Endothelial cell of umbilical vein (primary cell): ENCODE data around the gene RNASE13. TPM values are rescaled to one million over a fixed set of nuclear protein-coding genes. Genes with fewer than 3 reads are reported as not detected.

Experiments
- BruUV-seq: library from RNA; stranded (reverse); fragments of 400-500 nt; replicated peaks from 2 replicates; lab custom pipeline; 2021; lab: Mats Ljungman, UMichigan
- CTCF ChIA-PET: fragments of 300-600, 350-600 bp; sonication (Branson Sonifier 250); formaldehyde crosslinking; loops from one replicate; lab custom pipeline; 2021; ENCODE audit warnings: antibody characterized with exemption, inconsistent platforms; lab: Charles Lee
- POLR2A ChIA-PET: fragments of 300-600, 350-600 bp; sonication (Branson Sonifier 250); formaldehyde crosslinking; loops from one replicate; lab custom pipeline; 2021; ENCODE audit warnings: antibody characterized with exemption, inconsistent platforms; lab: Charles Lee
- DNase-seq: peaks from one replicate; pipeline ENCODE4 v3.0.0-alpha.2; 2011; ENCODE audit warnings: low read depth, low spot score
- FAIRE-seq: peaks from 2 replicates; lab custom pipeline; 2011; peaks lifted over from hg19 to GRCh38; lab: Jason Lieb, UNC
- H2AFZ ChIP-seq: 2 replicates; pipeline ENCODE4 v1.6.0; 2012; ENCODE audit warnings: low read depth, low read length, control low read depth, inconsistent platforms
- H3K27ac ChIP-seq: 2 replicates; pipeline ENCODE4 v1.5.1; 2011; ENCODE audit warnings: low read depth, mild to moderate bottlenecking, control low read depth, low read length, moderate library complexity; ENCODE audit not compliant: insufficient read depth
- H3K27me3 ChIP-seq, 2 experiments: 2 replicates each; pipeline versions ENCODE4 v1.6.0 to v1.6.1; 2011; ENCODE audit warnings: low read length in 2 of 2, mixed read lengths in 1 of 2; ENCODE audit not compliant: control insufficient read depth in 2 of 2, insufficient read depth in 2 of 2
- H3K36me3 ChIP-seq, 2 experiments: 2 replicates in 1 of 2; 3 replicates in 1 of 2; pipeline ENCODE4 v1.5.1; 2011; ENCODE audit warnings: low read length in 2 of 2, mild to moderate bottlenecking in 1 of 2, moderate library complexity in 1 of 2; ENCODE audit not compliant: control insufficient read depth in 2 of 2, insufficient read depth in 2 of 2; ENCODE audit errors: extremely low read depth in 1 of 2
- H3K4me1 ChIP-seq: 3 replicates; pipeline ENCODE4 v1.5.1; 2011; ENCODE audit warnings: mild to moderate bottlenecking, low read length; ENCODE audit not compliant: control insufficient read depth, insufficient read depth; ENCODE audit errors: extremely low read depth
- H3K4me2 ChIP-seq: 2 replicates; pipeline ENCODE4 v1.6.1; 2011; ENCODE audit warnings: low read length, control low read depth, mixed read lengths; ENCODE audit not compliant: insufficient read depth
- H3K4me3 ChIP-seq, 3 experiments: fragments of 200-600 bp in 1 of 3; sonication (generic), shearing (Covaris generic) in 1 of 3; replicated peaks in 1 of 3; 2 replicates each; pipeline ENCODE4 v1.5.1; 2011 to 2016; ENCODE audit warnings: control low read depth in 3 of 3, low read length in 3 of 3, mild to moderate bottlenecking in 2 of 3, inconsistent platforms in 1 of 3, low read depth in 1 of 3, moderate library complexity in 1 of 3; ENCODE audit not compliant: insufficient read depth in 1 of 3
- H3K79me2 ChIP-seq: 2 replicates; pipeline ENCODE4 v1.6.0; 2012; ENCODE audit warnings: low read length, inconsistent platforms; ENCODE audit not compliant: control insufficient read depth, insufficient read depth
- H3K9ac ChIP-seq: replicated peaks from 2 replicates; pipeline ENCODE3; 2011; ENCODE audit warnings: low read length, control low read depth; ENCODE audit not compliant: insufficient read depth; ENCODE audit errors: extremely low read depth
- H3K9me1 ChIP-seq: replicated peaks from 3 replicates; pipeline ENCODE4 v1.6.0; 2011; ENCODE audit warnings: mild to moderate bottlenecking, low read length; ENCODE audit not compliant: control insufficient read depth, insufficient read depth; ENCODE audit errors: extremely low read depth
- H3K9me3 ChIP-seq: replicated peaks from 2 replicates; pipeline ENCODE4 v1.5.1; 2012; ENCODE audit warnings: low read length, inconsistent platforms; ENCODE audit not compliant: control insufficient read depth, insufficient read depth
- H4K20me1 ChIP-seq: replicated peaks from 2 replicates; pipeline ENCODE3; 2011; ENCODE audit warnings: mild to moderate bottlenecking, low read length; ENCODE audit not compliant: control insufficient read depth, insufficient read depth; ENCODE audit errors: extremely low read depth
- CTCF ChIP-seq, 2 donors: IDR thresholded peaks; 1 replicate in 1 of 2; 2 replicates in 1 of 2; pipeline ENCODE4 v1.5.1; 2011; ENCODE audit warnings: low read length in 2 of 2, mild to moderate bottlenecking in 2 of 2, moderate library complexity in 2 of 2, control low read depth in 1 of 2, inconsistent platforms in 1 of 2, low read depth in 1 of 2; ENCODE audit not compliant: insufficient read depth in 1 of 2; ENCODE audit errors: extremely low read depth in 1 of 2
- EZH2 ChIP-seq: IDR thresholded peaks from 2 replicates; pipeline ENCODE4 v1.6.1; 2012; ENCODE audit warnings: borderline replicate concordance, low read depth, mild to moderate bottlenecking, moderate library complexity, low read length, inconsistent platforms; ENCODE audit not compliant: severe bottlenecking
- FOS ChIP-seq: IDR thresholded peaks from 2 replicates; pipeline ENCODE4 v1.6.1; 2011; ENCODE audit warnings: mild to moderate bottlenecking, low read length, moderate library complexity, borderline replicate concordance; ENCODE audit not compliant: insufficient read depth
- GATA2 ChIP-seq: IDR thresholded peaks from 2 replicates; pipeline ENCODE4 v1.7.0; 2011; ENCODE audit warnings: low read depth, mild to moderate bottlenecking, moderate library complexity, mixed read lengths, low read length; ENCODE audit not compliant: insufficient read length, insufficient read depth
- JUN ChIP-seq: IDR thresholded peaks from 2 replicates; pipeline ENCODE4 v1.6.1; 2011; ENCODE audit warnings: borderline replicate concordance, low read depth; ENCODE audit not compliant: insufficient read length, insufficient read depth
- MAX ChIP-seq: IDR thresholded peaks from 2 replicates; pipeline ENCODE4 v1.6.1; 2011; ENCODE audit not compliant: insufficient read depth, insufficient read length
- MYC ChIP-seq: IDR thresholded peaks from one replicate; pipeline ENCODE4 v1.6.1; 2011; ENCODE audit warnings: mild to moderate bottlenecking, low read depth, low read length
- POLR2A ChIP-seq: IDR thresholded peaks from 2 replicates; pipeline ENCODE4 v1.6.1; 2012; ENCODE audit warnings: low read depth, mild to moderate bottlenecking, control low read depth, low read length
- POLR2AphosphoS5 ChIP-seq: IDR thresholded peaks from 2 replicates; pipeline ENCODE4 v1.6.1; 2012; ENCODE audit warnings: low read depth, mild to moderate bottlenecking, control low read depth, low read length, moderate library complexity; ENCODE audit not compliant: insufficient read depth
- dilution Hi-C: fragments of 300-500 bp; cut with MboI; formaldehyde crosslinking; loops from one replicate; pipeline ENCODE4 v1.15.0; 2019; ENCODE audit warnings: low sequenced_read_pairs; ENCODE audit not compliant: extremely low pct_ligation_motif_present
- intact Hi-C: fragments of 100-400 bp; cut with micrococcal nuclease; formaldehyde crosslinking; loops from one replicate; pipeline ENCODE4 v1.10.0; 2022
- polyA plus RNA-seq, 4 experiments: library from polyadenylated mRNA; depleted of rRNA in 3 of 4; stranded (reverse) in 3 of 4; unstranded in 1 of 4; fragments of >200 nt; gene quantifications; 2 replicates each; pipeline versions ENCODE4 v1.2.1 to v1.2.3, GENCODE V29; 2011 to 2012; ENCODE audit warnings: missing spikeins in 1 of 4
- total RNA-seq: library from RNA; stranded (reverse); gene quantifications from 2 replicates; pipeline ENCODE4 v1.2.3, GENCODE V29; 2021

Gene RNASE13
- total and polyA plus RNA-seq, 2 donors (not counting 3 experiments of a cell fraction or from before 2014, with no cell fraction given) = not detected

GRCh38 chr14:21026988-21027315, 7.7 kb downstream of the RNASE13 start:
- FAIRE-seq (no peak), DNase-seq (no peak)
- H3K9me1 ChIP-seq = no peaks in the 10 kb centered on the region
- no peaks in the 10 kb centered on the region for H3K4me1 ChIP-seq
- no peaks in the 10 kb centered on the region for H3K36me3 ChIP-seq
- TF ChIP-seq MYC = no peak
- no peak for TF ChIP-seq JUN
- TF ChIP-seq POLR2AphosphoS5 = no peak
- TF ChIP-seq CTCF (IDR thresholded peaks at IDR 0.05; ENCODE audit: extremely low read depth in 1 of 2, insufficient read depth in 1 of 2, low read depth in 1 of 2, low read length in 2 of 2) = no peak
- TF ChIP-seq EZH2 = no peak
- no peak for TF ChIP-seq FOS
- no peak for TF ChIP-seq GATA2
- no peak for TF ChIP-seq MAX
- no peak for TF ChIP-seq POLR2A
- no TSS peak for BruUV-seq
- H3K9me3 ChIP-seq = no peaks in the 10 kb centered on the region
- no peak overlapping the region for H3K4me3 ChIP-seq
- H3K27ac ChIP-seq = no peak overlapping the region
- H2AFZ ChIP-seq = no peak overlapping the region
- dilution Hi-C loops = no loop called here
- H3K79me2 ChIP-seq = no peaks in the 10 kb centered on the region
- ChIA-PET POLR2A (no interaction called here), CTCF (interaction anchor here (1.7 kb wide), 1 partner anchor 12 kb away, joined by 13 read pairs; no protein-coding TSS in a partner anchor)
- H3K4me2 ChIP-seq = no peak overlapping the region
- intact Hi-C loops = no loop called here
- H4K20me1 ChIP-seq = no peaks in the 10 kb centered on the region
- no peak overlapping the region for H3K9ac ChIP-seq
- peaks cover 46 to 53% of the 10 kb centered on the region in 2 experiments for H3K27me3 ChIP-seq
